Suprapubic skin (tissue), 4 donors: ENCODE data around the gene PRPSAP1. TPM values are rescaled to one million over a fixed set of nuclear protein-coding genes. Genes with fewer than 3 reads are reported as not detected.

Experiments used
- DNase-seq, 2 donors: peaks; one replicate each; pipeline ENCODE4 v3.0.0-alpha.2; 2019; ENCODE audit warnings: low spot score in 2 of 2
- H3K27ac ChIP-seq: fragments of 200-600 bp; sonication (generic); one replicate; pipeline ENCODE4 v1.5.1; 2019
- H3K27me3 ChIP-seq: fragments of 200-600 bp; sonication (generic); one replicate; pipeline ENCODE4 v1.5.1; 2019
- H3K36me3 ChIP-seq: fragments of 200-600 bp; sonication (generic); one replicate; pipeline ENCODE4 v1.5.1; 2019
- H3K4me1 ChIP-seq: fragments of 200-600 bp; sonication (generic); one replicate; pipeline ENCODE4 v1.5.1; 2019
- H3K4me3 ChIP-seq: fragments of 200-600 bp; sonication (generic); one replicate; pipeline ENCODE4 v1.5.1; 2019; ENCODE audit warnings: mild to moderate bottlenecking
- H3K9me3 ChIP-seq: fragments of 200-600 bp; sonication (generic); one replicate; pipeline ENCODE4 v1.5.1; 2019
- CTCF ChIP-seq, 2 donors: fragments of 200-600 bp in 1 of 2; fragments of 450-650 bp in 1 of 2; sonication (generic) in 1 of 2; IDR thresholded peaks; one replicate each; pipeline ENCODE4 v1.5.1; 2016 to 2019; ENCODE audit warnings: antibody characterized with exemption in 2 of 2, mild to moderate bottlenecking in 1 of 2, moderate library complexity in 1 of 2
- EP300 ChIP-seq: sonication (generic); formaldehyde crosslinking; IDR thresholded peaks from one replicate; pipeline ENCODE4 v1.6.1; 2017; ENCODE audit warnings: antibody characterized with exemption
- POLR2A ChIP-seq, 2 donors: fragments of 450-650 bp; IDR thresholded peaks; one replicate each; pipeline ENCODE4 v1.6.1; 2017; ENCODE audit warnings: antibody characterized with exemption in 2 of 2, mild to moderate bottlenecking in 2 of 2, moderate library complexity in 2 of 2
- POLR2AphosphoS5 ChIP-seq, 3 donors: sonication (generic); formaldehyde crosslinking; IDR thresholded peaks; one replicate each; pipeline ENCODE4 v1.6.1; 2017; ENCODE audit warnings: antibody characterized with exemption in 3 of 3
- WGBS: methylation state at CpG from one replicate; pipeline ENCODE4 v1.1.5; 2018; 5-methylcytosine and 5-hydroxymethylcytosine counted together
- total RNA-seq, 4 donors: library from RNA; depleted of rRNA; stranded (reverse); fragments of >200 nt; gene quantifications; one replicate each; pipeline ENCODE4 v1.1.0, GENCODE V29; 2016

The PRPSAP1 gene
- total RNA-seq, 4 donors from 2014 or later = 47.3 to 83.9 (median 63.8) TPM

GRCh38 chr17:76390003-76390421, 36.3 kb upstream of the PRPSAP1 start:
- TF ChIP-seq CTCF (IDR thresholded peaks at IDR 0.05) (no peak), POLR2A (IDR thresholded peaks at IDR 0.05) (no peak), EP300 (no peak), POLR2AphosphoS5 (IDR thresholded peaks at IDR 0.05) (no peak)
- no peak for DNase-seq
- Histone ChIP-seq H3K4me3 (no peak overlapping the region), H3K27ac (no peak overlapping the region), H3K36me3 (peaks cover 42% of the 10 kb centered on the region), H3K9me3 (no peaks in the 10 kb centered on the region), H3K27me3 (no peaks in the 10 kb centered on the region), H3K4me1 (peaks cover 14% of the 10 kb centered on the region)
- WGBS = 77% methylated on average over 11 of the region's 11 CpGs

- no peak for DNase-seq
- Histone ChIP-seq H3K4me3 (no peak overlapping the region), H3K36me3 (peaks cover 35% of the 10 kb centered on the region), H3K27ac (no peak overlapping the region), H3K27me3 (no peaks in the 10 kb centered on the region), H3K9me3 (no peaks in the 10 kb centered on the region), H3K4me1 (peaks cover 22% of the 10 kb centered on the region)
- TF ChIP-seq POLR2A (IDR thresholded peaks at IDR 0.05) = no peak
- TF ChIP-seq EP300 = no peak
- TF ChIP-seq POLR2AphosphoS5 (IDR thresholded peaks at IDR 0.05) = no peak
- TF ChIP-seq CTCF (IDR thresholded peaks at IDR 0.05) = no peak
- 64% methylated on average over 15 of the region's 16 CpGs for WGBS
Observed at GRCh38 chr17:76388966-76389888, 35.5 kb upstream of the PRPSAP1 start.

- no peaks in the 10 kb centered on the region for H3K27me3 ChIP-seq
- H3K36me3 ChIP-seq = peaks cover 22% of the 10 kb centered on the region
- WGBS = 93% methylated on average over 17 of the region's 31 CpGs
- H3K4me3 ChIP-seq = no peak overlapping the region
- TF ChIP-seq EP300 (no peak), CTCF (IDR thresholded peaks at IDR 0.05) (no peak), POLR2A (IDR thresholded peaks at IDR 0.05) (no peak), POLR2AphosphoS5 (IDR thresholded peaks at IDR 0.05) (no peak)
- no peak overlapping the region for H3K27ac ChIP-seq
- no peaks in the 10 kb centered on the region for H3K9me3 ChIP-seq
- DNase-seq = no peak
- peaks cover 42% of the 10 kb centered on the region for H3K4me1 ChIP-seq
Observed at GRCh38 chr17:76386966-76387765, 33.5 kb upstream of the PRPSAP1 start.

- TF ChIP-seq POLR2A (IDR thresholded peaks at IDR 0.05) (no peak), CTCF (IDR thresholded peaks at IDR 0.05) (peak; percentile 57 to 87)
- H3K4me3 ChIP-seq = peak overlapping the region; percentile 60
- peaks cover 52% of the 10 kb centered on the region for H3K4me1 ChIP-seq
- no peaks in the 10 kb centered on the region for H3K27me3 ChIP-seq
- peaks cover 11% of the 10 kb centered on the region for H3K36me3 ChIP-seq
- no peaks in the 10 kb centered on the region for H3K9me3 ChIP-seq
- peak; percentile 91 for DNase-seq
- peak overlapping the region; percentile 91 for H3K27ac ChIP-seq
- WGBS = 45% methylated on average over 6 of the region's 52 CpGs
Observed at GRCh38 chr17:76385892-76386786, 32.4 kb upstream of the PRPSAP1 start.
